Nephron (organoid): Measurements from ENCODE around the gene AK5.

Experiments used
- H3K27ac Mint-ChIP-seq, 3 experiments: 2 replicates each; pipeline ENCODE4 v1.8.0; 2020; ENCODE audit warnings: mixed read lengths in 3 of 3, mild to moderate bottlenecking in 2 of 3, moderate library complexity in 1 of 3
- H3K27me3 Mint-ChIP-seq: 2 replicates; pipeline ENCODE4 v1.8.0; 2021; ENCODE audit warnings: low read depth, mild to moderate bottlenecking, moderate library complexity, mixed read lengths
- H3K36me3 Mint-ChIP-seq: 2 replicates; pipeline ENCODE4 v1.8.0; 2020; ENCODE audit warnings: low read depth, mixed read lengths
- H3K4me1 Mint-ChIP-seq: 2 replicates; pipeline ENCODE4 v1.8.0; 2020; ENCODE audit warnings: mixed read lengths
- H3K4me3 Mint-ChIP-seq, 3 experiments: 2 replicates each; pipeline ENCODE4 v1.8.0; 2020; ENCODE audit warnings: mild to moderate bottlenecking in 3 of 3, mixed read lengths in 3 of 3, moderate library complexity in 2 of 3
- H3K9me3 Mint-ChIP-seq: 2 replicates; pipeline ENCODE4 v1.8.0; 2020; ENCODE audit warnings: mixed read lengths
- TF ChIP-seq, protein P1 (sequence below), 3 experiments: fragments of 200-600 bp; sonication (generic); IDR thresholded peaks; one replicate each; pipeline ENCODE4 v1.5.0; 2021; ENCODE audit warnings: antibody characterized with exemption in 3 of 3; ENCODE audit not compliant: unreplicated experiment in 3 of 3

The AK5 gene

DNA sequence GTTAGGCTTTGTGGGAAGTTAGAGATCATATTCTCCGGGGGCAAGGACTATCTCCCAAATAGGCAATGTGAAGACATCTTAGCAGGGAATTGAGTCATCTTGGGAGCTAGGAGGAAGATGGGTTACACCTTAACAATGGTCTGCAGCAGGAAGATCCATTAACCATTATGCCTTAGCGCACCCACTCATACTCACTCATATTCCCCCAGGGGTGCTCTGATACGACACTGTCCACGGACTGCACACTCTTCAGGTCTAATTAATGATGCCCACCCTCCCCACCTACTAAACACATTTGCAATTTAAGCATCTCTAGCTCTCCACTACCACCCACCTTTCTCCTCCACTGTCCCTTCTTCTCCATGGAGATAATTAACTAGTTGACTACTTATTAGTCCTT, 857 bp upstream of the AK5 start:
- no peaks in the 10 kb centered on the region for H3K4me1 Mint-ChIP-seq
- peak overlapping the region; percentile 66 to 82 (median 79) for H3K4me3 Mint-ChIP-seq
- peaks cover 65% of the 10 kb centered on the region for H3K27me3 Mint-ChIP-seq
- no peak overlapping the region for H3K27ac Mint-ChIP-seq
- TF ChIP-seq, protein P1, sequence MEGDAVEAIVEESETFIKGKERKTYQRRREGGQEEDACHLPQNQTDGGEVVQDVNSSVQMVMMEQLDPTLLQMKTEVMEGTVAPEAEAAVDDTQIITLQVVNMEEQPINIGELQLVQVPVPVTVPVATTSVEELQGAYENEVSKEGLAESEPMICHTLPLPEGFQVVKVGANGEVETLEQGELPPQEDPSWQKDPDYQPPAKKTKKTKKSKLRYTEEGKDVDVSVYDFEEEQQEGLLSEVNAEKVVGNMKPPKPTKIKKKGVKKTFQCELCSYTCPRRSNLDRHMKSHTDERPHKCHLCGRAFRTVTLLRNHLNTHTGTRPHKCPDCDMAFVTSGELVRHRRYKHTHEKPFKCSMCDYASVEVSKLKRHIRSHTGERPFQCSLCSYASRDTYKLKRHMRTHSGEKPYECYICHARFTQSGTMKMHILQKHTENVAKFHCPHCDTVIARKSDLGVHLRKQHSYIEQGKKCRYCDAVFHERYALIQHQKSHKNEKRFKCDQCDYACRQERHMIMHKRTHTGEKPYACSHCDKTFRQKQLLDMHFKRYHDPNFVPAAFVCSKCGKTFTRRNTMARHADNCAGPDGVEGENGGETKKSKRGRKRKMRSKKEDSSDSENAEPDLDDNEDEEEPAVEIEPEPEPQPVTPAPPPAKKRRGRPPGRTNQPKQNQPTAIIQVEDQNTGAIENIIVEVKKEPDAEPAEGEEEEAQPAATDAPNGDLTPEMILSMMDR (IDR thresholded peaks at IDR 0.05; ENCODE audit: unreplicated experiment in 3 of 3) = no peak
- H3K9me3 Mint-ChIP-seq = no peaks in the 10 kb centered on the region
- H3K36me3 Mint-ChIP-seq = no peaks in the 10 kb centered on the region

DNA sequence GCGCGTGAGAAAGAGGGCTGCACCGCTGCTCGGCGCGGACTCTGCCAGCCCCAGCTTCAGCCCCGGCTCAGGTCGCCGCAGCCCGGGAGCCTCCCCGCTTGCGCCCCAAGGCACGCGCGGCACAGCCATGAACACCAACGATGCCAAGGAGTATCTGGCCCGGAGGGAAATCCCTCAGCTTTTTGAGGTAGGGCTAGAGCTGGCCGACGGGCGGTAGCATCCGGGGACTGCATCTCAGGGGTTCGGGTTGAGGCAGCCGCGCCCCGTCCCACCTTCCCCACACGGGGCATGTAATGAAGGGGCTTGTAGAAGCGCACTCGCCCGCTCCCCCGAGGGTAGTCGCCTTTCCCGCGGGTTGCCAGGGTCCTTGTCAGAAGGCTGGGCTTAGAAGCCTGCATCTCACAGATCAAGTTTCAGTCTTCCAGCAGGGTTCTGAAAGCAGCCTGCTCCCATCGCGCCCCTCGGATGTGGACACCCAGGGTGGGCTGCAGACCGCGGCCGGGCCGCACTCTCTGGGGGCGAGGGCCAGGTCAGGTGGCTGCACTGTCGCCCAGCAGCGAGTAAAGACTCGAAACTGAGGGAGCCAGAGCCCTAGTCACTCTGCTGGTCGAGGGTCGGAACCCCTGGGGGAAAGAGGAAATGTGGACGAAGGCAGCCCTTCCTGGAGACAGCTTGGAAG, 507 bp downstream of the AK5 start:
- H3K9me3 Mint-ChIP-seq = no peaks in the 10 kb centered on the region
- H3K4me3 Mint-ChIP-seq = peak overlapping the region; percentile 74 to 75 (median 75)
- no peaks in the 10 kb centered on the region for H3K36me3 Mint-ChIP-seq
- H3K27ac Mint-ChIP-seq = no peak overlapping the region
- peaks cover 68% of the 10 kb centered on the region for H3K27me3 Mint-ChIP-seq
- H3K4me1 Mint-ChIP-seq = no peaks in the 10 kb centered on the region
- TF ChIP-seq, protein P1 (IDR thresholded peaks at IDR 0.05; ENCODE audit: unreplicated experiment in 3 of 3) = no peak

DNA sequence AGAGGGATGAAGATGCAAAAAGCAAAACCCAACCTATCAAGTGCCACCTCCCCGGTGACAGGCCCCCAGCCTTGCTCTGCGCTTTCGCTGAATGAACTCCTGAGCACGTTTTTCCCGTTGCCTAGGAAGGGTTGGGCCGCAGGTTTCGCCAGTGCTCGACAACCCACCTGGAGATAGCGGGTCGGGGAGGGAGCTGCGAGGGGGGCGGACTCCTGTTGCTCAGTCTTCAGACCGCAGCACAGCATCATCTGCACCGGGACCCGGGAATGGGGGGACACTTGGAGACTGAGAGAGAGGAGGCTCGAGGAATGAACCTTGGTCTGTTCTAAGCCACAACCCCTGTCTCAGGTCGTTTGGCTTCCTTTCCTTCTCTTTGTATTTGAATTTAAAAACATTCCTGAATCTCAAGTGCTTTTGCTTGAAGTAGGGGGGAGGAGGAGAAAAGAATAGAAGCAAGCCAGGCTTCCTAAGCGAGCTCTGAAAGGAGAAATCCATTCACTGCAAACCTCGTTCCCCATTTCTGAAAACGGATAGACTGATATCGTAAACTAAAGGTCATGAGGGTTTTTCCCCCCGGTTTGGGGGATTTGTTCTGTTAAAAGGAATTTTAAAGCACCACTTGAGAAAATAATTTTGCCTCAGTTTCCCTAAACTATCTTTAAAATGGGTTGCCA, 1.2 kb downstream of the AK5 start:
- H3K4me3 Mint-ChIP-seq = peak overlapping the region; percentile 74 to 75 (median 75)
- no peak overlapping the region for H3K27ac Mint-ChIP-seq
- TF ChIP-seq, protein P1 (IDR thresholded peaks at IDR 0.05; ENCODE audit: unreplicated experiment in 3 of 3) = no peak
- no peaks in the 10 kb centered on the region for H3K4me1 Mint-ChIP-seq
- H3K27me3 Mint-ChIP-seq = peaks cover 70% of the 10 kb centered on the region
- no peaks in the 10 kb centered on the region for H3K9me3 Mint-ChIP-seq
- H3K36me3 Mint-ChIP-seq = no peaks in the 10 kb centered on the region

GRCh38 chr1:77283701-77284425, 2.0 kb downstream of the AK5 start:
- H3K4me1 Mint-ChIP-seq = no peaks in the 10 kb centered on the region
- no peaks in the 10 kb centered on the region for H3K9me3 Mint-ChIP-seq
- H3K4me3 Mint-ChIP-seq = peak overlapping the region; percentile 35 to 75 (median 44)
- TF ChIP-seq, protein P1 (IDR thresholded peaks at IDR 0.05; ENCODE audit: unreplicated experiment in 3 of 3) = no peak
- no peak overlapping the region for H3K27ac Mint-ChIP-seq
- H3K27me3 Mint-ChIP-seq = peaks cover 68% of the 10 kb centered on the region
- no peaks in the 10 kb centered on the region for H3K36me3 Mint-ChIP-seq

DNA sequence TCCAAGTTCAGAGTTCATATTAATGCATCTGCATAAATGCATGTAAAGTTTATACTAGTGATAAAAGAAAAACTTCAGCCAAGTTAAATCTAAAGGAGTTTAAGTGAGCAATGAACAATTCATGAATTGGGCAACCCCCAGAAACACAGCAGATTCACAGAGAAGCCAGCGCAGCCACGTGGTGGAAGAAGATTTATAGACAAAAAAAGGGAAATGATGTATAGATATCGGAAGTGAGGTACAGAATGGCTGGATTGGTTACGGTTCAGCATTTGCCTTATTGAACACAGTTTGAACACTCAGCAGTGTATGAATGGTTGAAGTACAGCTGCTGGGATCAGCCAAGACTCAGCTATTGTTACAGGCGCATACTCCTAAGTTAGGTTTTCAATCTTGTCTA, 5.7 kb downstream of the AK5 start:
- Mint-ChIP-seq H3K27ac (no peak overlapping the region), H3K27me3 (peaks cover 41% of the 10 kb centered on the region), H3K4me1 (no peaks in the 10 kb centered on the region), H3K9me3 (no peaks in the 10 kb centered on the region), H3K4me3 (no peak overlapping the region), H3K36me3 (no peaks in the 10 kb centered on the region)
- TF ChIP-seq, protein P1 (IDR thresholded peaks at IDR 0.05; ENCODE audit: unreplicated experiment in 3 of 3) = no peak
